Erythroblast (primary cell): ENCODE results near the gene PLA2G1B.

ENCODE experiments used
- GATA1 ChIP-seq: IDR thresholded peaks from 2 replicates; pipeline ENCODE4 v1.6.1; 2011; ENCODE audit warnings: low read depth, mild to moderate bottlenecking, control low read depth, low read length, moderate library complexity
- POLR2A ChIP-seq: IDR thresholded peaks from 2 replicates; pipeline ENCODE4 v1.6.1; 2011; ENCODE audit warnings: mild to moderate bottlenecking, low read length

DNA sequence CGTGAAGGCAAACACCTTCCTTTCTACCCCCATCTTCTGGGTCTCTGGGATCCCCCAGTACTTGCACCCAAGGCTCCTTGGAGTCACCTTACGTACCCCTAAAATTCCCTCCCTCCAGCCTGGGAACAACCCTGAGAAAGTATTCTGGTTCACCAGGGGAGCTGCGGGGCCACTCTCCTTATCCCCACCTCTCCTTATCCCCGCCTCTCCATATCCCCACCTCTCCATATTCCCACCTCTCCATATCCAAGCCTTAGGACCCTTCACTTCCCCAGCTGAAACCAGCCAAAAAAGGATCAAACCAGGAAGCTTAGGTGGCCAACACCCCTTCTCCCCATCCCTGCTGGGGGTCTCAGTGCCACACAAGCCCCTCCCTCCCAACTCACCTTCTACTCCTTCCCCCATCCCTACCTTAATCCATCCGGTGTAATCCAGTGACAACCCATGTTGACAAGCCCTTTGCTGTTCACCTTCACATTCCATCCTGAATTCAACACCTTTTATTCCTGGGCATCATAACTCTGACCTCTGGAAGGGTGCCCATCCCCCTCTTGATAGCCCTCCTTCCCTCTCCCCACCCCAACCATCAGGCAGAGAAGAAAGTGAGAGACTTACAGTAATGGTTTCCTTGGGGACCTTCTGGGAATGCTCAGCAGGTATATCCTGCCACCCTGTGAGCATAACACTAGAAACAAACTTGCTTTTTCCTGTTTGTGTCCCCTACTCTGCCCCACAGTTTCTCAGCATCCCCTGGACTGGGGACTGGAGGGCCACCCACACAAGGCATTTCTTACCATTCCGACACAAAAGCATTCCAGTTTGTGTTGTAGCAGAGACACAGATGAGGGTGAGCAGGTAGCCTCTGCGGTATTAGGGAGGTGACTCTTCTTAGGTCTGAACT, 43.0 kb upstream of the PLA2G1B start:
- TF ChIP-seq GATA1 (no peak), POLR2A (no peak)
